Fibroblast of skin of back (primary cell): ENCODE data around the gene PDLIM7.
A peak's percentile ranks its signal among the peaks of the same experiment; 100 is the strongest.

Experiments
- DNase-seq: peaks from one replicate; pipeline ENCODE4 v3.0.0-alpha.2; 2013

The PDLIM7 gene

GRCh38 chr5:177472460-177473442 lies 24.7 kb downstream of the PDLIM7 start:
- peak; percentile 56 for DNase-seq

GRCh38 chr5:177471610-177472356 lies 25.6 kb downstream of the PDLIM7 start:
- peak; percentile 58 for DNase-seq

DNA sequence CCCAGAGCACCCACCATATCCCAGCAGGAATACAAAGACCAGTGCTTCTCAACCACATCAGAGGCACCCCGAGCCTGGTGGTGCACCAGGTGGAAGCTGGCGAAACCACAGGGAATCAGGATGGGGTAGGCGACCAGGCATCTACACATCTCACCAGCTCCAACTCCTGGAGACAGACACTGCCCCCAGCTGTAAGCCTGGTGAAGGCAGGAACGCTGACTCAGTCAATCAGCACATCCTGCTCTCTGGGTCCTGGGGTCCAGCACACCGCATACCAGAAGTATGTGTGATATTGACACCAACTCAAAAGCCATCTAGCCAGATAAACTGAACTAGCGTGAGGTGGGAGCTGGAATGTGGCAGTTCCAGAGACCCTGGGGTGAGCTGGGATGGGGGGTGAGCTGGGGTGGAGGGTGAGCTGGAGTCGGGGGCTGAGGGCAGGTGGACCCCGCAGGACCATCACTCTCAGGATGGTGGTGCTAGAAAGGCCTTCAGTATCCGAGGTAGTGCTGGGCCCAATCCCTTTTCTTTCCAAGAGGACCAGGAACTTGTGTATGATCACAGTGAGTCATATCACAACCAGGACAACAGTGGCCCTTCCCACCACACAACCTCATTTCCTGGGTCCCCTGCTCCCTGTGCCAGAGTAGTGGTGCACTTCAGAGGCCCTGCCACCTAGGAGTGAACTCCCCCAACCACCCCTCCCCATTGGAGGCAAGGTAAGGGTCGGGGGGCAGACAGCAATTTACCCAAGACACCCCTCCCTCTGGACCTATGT lies 26.5 kb downstream of the PDLIM7 start:
- DNase-seq = peak; percentile 73

DNA sequence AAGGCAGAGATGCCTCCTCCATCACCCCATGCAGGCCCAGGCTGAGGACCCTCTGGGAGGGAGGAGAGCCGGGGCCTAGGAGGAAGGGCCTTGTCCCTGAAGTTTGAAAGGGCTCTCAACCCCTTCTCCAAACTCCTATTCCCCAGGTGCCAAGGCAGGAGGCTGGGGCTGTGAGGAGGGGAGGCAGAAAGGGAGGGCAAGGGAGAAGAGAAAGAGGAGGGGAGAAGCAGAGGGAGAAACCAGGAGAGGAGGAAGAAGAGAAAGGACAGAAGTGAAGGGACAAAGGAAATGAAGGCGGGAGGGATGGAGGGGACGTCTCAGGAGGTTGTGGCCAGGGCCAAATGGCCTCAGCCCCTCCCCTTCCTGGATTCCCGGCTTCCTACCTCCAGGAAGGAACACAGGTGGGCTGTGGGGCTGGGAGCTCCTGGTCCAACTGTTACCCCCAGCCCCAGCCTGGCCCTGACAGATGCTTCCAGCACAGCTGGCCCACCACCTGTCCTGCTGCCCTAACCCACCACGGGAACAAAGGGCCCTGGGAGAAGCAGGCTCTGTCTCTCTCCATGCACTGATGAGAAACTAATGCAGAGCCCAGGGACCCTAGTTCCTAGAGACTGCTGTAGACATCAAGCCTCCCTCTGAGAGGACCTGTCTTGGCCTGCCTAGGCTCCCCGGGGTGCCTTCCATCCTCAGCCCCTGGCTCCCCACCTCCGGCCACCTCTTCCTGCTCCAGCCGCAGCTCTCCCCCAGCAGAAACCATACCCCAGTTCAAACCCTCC lies 27.5 kb downstream of the PDLIM7 start:
- DNase-seq = no peak

- peak; percentile 84 for DNase-seq
Measured at GRCh38 chr5:177468685-177469628, 28.4 kb downstream of the PDLIM7 start.

GRCh38 chr5:177468329-177468684 lies 29.1 kb downstream of the PDLIM7 start:
- no peak for DNase-seq

GRCh38 chr5:177467436-177467835 lies 30.0 kb downstream of the PDLIM7 start:
- DNase-seq = no peak

- no peak for DNase-seq
Measured at GRCh38 chr5:177466861-177467260, 30.5 kb downstream of the PDLIM7 start.

GRCh38 chr5:177465044-177465443 lies 32.4 kb downstream of the PDLIM7 start:
- DNase-seq = no peak

DNA sequence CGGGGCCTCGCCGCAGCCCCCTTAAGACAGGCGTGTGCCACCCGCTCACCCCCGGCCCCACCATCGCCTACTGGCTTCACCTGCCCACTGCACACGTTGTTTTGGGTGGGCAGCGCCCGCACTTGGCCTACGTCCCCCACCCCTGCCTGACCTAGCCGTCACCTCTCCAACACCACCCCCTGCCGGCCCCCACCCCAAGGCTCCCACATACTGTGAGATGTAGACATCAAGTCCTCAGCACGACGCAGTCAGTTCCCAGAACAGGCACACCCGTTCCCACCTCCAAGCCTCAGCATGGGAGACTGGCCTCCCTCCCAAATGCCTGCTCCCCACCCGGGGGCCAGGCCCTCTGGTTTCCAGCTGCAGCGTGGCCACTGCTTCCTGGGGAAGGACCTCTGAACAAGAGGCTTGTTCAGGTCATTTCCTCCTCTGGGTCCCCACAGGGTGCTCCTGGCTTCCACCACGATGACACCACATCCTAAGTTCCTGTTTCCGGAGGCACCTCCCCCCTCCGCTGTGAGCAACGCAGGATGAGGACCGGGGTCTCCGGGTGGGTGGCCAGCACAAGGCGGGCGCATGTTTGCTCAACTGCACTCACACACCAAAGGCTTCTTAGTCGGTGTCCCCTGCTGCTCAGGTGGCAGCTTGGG lies 35.3 kb downstream of the PDLIM7 start:
- DNase-seq = no peak

- no peak for DNase-seq
Measured at GRCh38 chr5:177459819-177460628, 37.4 kb downstream of the PDLIM7 start.

DNA sequence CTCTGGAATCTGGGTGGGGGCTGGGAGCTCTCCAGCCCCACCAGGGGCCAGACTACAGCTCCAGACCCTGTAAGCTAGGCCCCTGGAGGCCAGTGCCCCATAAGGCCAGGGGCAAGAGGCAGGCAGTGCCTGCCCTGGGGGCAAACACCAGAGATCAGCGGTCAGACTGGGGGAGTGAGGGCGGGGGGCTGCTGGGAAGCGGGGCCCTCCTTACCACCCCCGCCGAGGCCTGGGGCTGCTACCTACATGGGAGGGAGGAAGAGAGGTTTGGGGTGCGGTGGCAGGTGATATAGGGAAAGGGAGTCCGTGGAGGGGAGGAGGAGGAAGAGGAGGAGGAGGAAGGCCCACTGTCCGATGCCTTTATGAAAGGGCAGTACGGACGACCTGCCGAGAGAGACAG lies 38.0 kb downstream of the PDLIM7 start:
- no peak for DNase-seq

DNA sequence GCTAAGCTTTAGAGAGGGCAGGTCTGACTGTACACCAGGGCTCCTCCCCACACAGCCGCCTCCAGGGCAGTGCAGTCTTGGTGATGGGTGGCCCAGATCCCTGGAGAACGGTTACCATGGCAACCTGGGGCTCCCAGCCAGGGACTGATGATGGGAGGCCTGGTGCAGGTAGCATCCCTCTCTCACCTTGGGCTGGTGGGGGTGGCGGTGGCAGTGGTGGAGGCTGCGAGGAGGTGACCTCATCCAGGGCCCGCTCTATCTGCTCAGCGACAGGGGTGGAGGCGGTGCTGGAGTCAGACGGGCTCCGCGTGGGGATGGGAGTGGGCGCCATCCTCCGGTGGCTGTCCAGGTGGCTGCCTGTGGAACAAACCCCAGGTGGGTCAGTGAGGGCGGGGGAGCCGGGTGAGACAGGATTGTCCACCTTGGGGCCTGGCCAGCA lies 38.5 kb downstream of the PDLIM7 start:
- peak; percentile 46 for DNase-seq

- DNase-seq = no peak
Measured at GRCh38 chr5:177457852-177458681, 39.3 kb downstream of the PDLIM7 start.

- peak; percentile 97 for DNase-seq
Measured at GRCh38 chr5:177456976-177457851, 40.2 kb downstream of the PDLIM7 start.

GRCh38 chr5:177456591-177456964 lies 40.8 kb downstream of the PDLIM7 start:
- no peak for DNase-seq
